ENCODE results near the gene HTT. TPM values are rescaled to one million over a fixed set of nuclear protein-coding genes. Genes with fewer than 3 reads are reported as not detected.
"Not testable (repeated sequence)": the region's sequence is repeated elsewhere in the genome, so short reads cannot be mapped to it uniquely, and the experiment has no call there.

The HTT gene
- total RNA-seq, 1 donor from 2014 or later: 50.1 TPM

DNA sequence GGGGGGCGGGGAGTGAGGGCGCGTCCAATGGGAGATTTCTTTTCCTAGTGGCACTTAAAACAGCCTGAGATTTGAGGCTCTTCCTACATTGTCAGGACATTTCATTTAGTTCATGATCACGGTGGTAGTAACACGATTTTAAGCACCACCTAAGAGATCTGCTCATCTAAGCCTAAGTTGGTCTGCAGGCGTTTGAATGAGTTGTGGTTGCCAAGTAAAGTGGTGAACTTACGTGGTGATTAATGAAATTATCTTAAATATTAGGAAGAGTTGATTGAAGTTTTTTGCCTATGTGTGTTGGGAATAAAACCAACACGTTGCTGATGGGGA is 1.1 kb downstream of the HTT start:
- DNase-seq (ENCODE audit: low spot score in 2 of 2): no peak
- FAIRE-seq: no peak

- no peak for FAIRE-seq
- no peak for DNase-seq (ENCODE audit: low spot score in 2 of 2)
Measured at GRCh38 chr4:3077796-3078195, 3.3 kb downstream of the HTT start.

DNA sequence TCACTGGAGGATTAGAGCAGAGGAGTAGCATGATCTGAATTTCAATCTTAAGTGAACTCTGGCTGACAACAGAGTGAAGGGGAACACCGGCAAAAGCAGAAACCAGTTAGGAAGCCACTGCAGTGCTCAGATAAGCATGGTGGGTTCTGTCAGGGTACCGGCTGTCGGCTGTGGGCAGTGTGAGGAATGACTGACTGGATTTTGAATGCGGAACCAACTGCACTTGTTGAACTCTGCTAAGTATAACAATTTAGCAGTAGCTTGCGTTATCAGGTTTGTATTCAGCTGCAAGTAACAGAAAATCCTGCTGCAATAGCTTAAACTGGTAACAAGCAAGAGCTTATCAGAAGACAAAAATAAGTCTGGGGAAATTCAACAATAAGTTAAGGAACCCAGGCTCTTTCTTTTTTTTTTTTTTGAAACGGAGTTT is 5.2 kb downstream of the HTT start:
- FAIRE-seq: no peak

DNA sequence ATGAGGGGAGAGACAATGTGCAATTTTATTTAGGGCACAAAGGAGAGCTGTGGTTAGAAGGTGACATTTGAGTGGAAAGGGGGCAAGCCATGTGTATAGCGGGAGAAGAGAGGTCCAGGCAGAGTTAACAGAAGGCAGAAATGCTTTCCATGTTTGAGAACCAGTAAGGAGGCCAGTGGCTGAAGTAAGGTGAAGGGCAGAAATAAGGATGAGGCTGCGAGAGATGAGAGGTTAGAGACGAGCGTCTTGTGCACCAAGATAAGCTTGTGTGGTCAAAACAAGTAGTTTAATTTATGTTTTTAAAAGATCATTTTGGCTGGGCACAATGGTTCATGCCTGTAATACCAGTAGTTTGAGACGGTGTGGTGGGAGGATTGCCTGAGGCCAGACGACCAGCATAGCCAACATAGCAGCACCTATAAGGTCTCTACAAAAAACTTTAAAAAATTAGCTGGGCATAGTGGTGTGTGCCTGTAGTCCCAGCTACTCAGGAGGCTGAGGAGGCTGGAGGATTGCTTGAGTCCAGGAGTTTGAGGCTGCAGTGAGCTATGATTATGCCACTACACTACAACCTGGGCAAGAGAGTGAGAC is 8.5 kb downstream of the HTT start:
- DNase-seq (ENCODE audit: low spot score in 2 of 2): no peak
- FAIRE-seq: no peak

More for the DNA sequence above, 5.2 kb downstream of the HTT start:
- no peak for DNase-seq (ENCODE audit: low spot score in 2 of 2)

DNA sequence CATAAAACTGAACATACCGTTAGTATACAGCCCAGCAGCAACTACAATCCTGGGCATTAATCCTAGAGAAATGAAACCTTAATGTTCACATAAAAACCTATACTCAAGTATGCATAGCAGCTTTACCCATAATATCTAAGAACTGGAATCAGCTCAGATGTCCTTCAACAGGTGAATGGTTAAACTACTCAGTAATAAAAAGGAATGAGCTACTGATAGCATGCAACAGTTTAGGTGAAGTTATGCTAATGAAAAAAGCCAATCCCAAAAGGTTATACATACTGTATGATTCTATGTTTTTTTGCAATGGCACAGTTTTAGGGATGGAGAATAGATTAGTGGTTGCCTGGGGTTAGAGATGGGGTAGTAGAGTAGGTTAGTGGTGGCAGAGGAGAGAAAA is 9.3 kb downstream of the HTT start:
- FAIRE-seq (no peak), DNase-seq (ENCODE audit: low spot score in 2 of 2) (no peak)

GRCh38 chr4:3085948-3086670 is 11.6 kb downstream of the HTT start:
- DNase-seq (ENCODE audit: low spot score in 2 of 2) (no peak), FAIRE-seq (no peak)

DNA sequence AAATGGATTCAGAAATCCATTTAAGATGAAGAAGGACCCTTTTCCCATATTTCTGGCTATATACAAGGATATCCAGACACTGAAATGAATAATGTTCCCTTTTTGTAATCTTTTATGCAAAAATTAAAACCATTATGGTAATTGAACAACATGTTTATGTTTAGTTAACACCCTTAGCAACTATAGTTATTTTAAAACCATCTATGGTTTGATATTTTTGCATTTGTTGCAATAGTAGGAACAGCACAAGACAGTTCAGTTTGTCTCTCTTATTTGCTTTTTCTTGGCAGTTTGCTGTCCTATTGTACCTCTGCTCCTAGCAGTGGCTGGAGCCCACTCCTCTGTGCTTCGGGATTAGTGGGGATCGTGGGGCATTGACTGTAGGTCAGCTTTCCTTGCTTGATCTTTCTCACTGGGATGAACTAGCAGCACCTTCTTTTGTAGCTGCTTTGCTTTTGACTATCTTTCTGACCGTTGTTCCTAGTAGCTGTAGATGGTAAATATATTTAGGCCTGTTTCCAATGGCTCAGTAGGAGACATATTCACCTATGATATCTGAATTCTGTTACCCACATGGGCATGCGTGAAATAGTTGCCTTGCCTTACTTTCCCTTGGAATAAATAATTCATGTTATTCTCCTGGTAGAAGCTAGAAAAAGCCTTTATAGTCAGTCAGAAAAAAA is 12.8 kb downstream of the HTT start:
- FAIRE-seq: no peak
- DNase-seq (ENCODE audit: low spot score in 2 of 2): no peak

GRCh38 chr4:3091464-3091863 is 17.0 kb downstream of the HTT start:
- no peak for FAIRE-seq
- no peak for DNase-seq (ENCODE audit: low spot score in 2 of 2)

DNA sequence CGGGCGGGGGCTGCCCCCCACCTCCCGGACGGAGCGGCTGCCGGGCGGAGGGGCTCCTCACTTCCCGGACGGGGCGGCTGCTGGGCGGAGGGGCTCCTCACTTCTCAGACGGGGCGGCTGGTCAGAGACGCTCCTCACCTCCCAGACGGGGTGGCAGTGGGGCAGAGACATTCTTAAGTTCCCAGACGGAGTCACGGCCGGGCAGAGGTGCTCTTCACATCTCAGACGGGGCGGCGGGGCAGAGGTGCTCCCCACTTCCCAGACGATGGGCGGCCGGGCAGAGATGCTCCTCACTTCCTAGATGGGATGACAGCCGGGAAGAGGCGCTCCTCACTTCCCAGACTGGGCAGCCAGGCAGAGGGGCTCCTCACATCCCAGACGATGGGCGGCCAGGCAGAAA is 20.2 kb downstream of the HTT start:
- DNase-seq (ENCODE audit: low spot score in 2 of 2); FAIRE-seq: not testable (repeated sequence)

GRCh38 chr4:3096202-3096601 is 21.7 kb downstream of the HTT start:
- no peak for FAIRE-seq
- no peak for DNase-seq (ENCODE audit: low spot score in 2 of 2)

GRCh38 chr4:3098346-3098745 is 23.9 kb downstream of the HTT start:
- FAIRE-seq (no peak), DNase-seq (ENCODE audit: low spot score in 2 of 2) (no peak)

DNA sequence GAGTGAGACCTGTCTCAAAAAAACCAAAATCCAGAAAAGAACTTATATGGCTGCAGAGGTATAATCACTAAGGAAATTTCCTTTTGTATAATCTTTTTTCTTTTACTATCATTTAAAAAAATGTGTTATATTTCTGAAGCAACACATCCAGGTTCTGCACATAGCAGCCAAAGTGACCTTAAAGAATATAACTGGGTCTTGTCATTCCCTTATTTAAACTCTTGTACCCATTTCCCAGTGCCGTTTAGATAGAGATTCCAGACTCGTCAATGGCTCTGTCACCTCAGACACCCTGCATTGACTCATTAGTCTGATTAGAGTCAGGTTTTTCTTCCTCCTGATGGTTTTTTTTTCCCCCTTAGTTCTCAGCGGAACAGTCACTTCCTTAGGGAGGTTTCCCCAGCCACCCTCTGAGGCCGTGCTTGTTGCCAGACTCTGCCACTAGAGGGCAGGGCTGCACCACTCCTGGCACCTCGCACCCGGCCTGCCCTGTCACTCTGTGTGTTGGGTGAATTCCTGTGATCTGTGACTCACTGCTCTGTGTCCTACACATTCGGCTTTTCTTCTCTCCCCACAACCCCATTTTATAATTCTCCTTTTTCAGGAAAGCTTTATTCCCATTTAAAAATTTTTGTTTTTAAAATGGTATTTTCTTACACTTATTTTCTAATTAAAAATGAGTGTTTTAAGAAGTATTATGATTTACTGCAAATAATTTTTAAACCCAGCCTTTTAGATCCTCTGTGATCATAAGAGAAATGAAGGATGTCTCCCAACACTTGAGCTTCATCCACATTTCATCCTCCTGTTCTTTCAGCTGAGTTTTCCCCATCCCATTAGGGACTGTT is 32.1 kb downstream of the HTT start:
- FAIRE-seq: peak; percentile 78
- DNase-seq (ENCODE audit: low spot score in 2 of 2): peak; percentile 62 to 84

- DNase-seq (ENCODE audit: low spot score in 2 of 2): no peak
- no peak for FAIRE-seq
Measured at GRCh38 chr4:3107271-3107670, 32.8 kb downstream of the HTT start.

- no peak for FAIRE-seq
- no peak for DNase-seq (ENCODE audit: low spot score in 2 of 2)
Measured at GRCh38 chr4:3107691-3108121, 33.2 kb downstream of the HTT start.

DNA sequence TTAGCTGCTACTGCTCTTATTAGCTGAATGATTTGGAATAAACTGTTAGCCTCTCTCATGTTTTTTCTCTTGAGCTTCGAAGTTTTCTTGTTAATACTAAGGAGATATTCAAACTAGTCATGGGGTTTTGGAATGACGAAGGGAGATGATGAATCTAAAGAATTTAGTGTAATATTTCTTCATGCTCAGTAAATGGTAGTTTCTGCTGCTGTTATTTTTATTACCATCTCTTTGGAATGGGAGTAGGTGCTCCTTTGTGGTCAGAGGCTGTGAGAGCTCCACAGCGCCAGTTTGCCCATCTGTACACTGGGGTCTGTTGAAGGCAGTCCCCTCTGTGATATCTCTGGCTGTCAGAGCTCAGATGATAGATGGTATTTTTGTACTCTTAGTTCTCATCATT is 33.7 kb downstream of the HTT start:
- FAIRE-seq (no peak), DNase-seq (ENCODE audit: low spot score in 2 of 2) (no peak)

GRCh38 chr4:3111461-3111860 is 37.0 kb downstream of the HTT start:
- FAIRE-seq (no peak), DNase-seq (ENCODE audit: low spot score in 2 of 2) (no peak)

DNA sequence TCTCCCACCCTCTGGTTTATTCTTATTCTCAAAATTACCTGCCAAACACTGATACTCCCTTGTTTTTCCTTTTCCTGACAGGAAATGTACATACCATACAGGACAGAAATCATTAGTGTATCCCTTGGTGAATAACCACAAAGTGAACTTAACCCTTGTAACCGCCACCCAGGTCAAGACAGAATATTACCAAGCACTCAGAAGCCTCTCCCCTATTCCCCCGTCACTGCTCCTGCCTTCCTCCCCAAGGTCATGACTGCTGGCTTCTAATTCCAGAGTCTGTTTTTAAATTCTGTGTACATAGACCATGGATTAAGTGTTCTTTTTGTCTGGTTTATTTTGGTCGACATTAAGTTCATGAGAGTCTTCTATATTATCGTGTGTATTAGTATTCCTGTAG is 37.7 kb downstream of the HTT start:
- FAIRE-seq: no peak
- DNase-seq (ENCODE audit: low spot score in 2 of 2): no peak

DNA sequence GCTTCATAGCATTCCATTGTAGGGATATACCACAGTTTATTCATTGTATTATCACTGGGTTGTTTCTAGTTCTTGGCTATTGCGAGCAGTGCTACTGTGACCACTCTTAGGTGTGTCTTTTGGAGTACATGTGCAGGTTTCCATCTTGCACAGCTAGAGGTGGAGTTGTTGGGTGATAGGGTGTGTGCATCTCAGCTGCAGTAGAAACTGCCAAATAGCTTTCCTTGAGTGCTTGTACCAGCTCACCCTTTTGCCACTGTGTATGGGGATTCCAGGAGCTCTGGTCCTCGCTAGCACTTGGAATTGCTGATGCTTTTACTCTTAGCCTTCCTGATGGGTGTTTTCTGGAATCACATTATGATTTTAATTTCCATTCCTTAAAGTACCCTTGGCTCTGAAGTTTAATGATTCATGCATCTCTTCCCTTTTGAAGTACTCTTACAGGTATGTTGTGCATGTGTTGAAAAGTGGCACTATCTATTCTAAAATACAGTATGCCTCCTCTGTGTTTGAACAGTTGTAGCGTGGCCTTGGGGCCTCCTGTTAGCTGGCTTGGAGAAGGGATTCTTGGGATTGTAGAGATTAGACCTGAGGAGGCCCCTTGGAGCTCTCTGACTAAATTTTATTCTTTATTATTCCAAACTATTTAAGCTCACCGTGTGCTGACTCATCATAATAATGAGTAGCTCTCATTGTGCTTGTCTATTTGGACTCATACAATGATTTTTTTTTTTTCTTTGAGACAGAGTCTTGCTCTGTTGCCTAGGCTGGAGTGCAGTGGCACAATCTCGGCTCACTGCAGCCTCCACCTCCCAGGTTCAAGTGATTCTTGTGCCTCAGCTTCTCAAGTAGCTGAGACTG is 38.4 kb downstream of the HTT start:
- no peak for FAIRE-seq

GRCh38 chr4:3114377-3114776 is 39.9 kb downstream of the HTT start:
- FAIRE-seq (no peak), DNase-seq (ENCODE audit: low spot score in 2 of 2) (no peak)

More for the DNA sequence above, 38.4 kb downstream of the HTT start:
- no peak for DNase-seq (ENCODE audit: low spot score in 2 of 2)
